ENCODE data around the gene THSD4. TPM values are rescaled to one million over a fixed set of nuclear protein-coding genes. Genes with fewer than 3 reads are reported as not detected.

THSD4 gene
- total RNA-seq, 2 donors from 2014 or later: 71.2 to 150 TPM

DNA sequence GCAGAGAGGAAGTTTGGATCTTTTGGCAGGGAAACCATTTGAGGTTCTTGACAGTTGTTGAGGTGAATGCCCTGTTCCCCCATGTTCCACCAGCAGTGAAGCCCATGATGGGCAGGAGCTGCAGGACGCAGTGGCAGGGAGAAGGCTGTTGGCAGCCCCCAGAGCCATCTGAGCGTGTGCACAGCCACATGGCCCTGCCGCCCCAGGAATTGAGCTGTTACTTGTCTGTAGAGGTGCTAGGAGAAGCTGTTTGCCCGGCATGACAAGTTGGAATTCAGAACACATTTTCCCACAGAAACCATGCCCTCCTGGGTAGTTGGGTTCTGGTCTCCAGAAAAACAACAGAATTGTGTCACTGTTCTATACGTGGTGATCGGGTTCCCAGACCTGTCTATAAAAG is 476.9 kb downstream of the THSD4 start:
- DNase-seq (ENCODE audit: low spot score): no peak
- ATAC-seq (ENCODE audit: insufficient number of reproducible peaks, low FRiP score, low read depth): no peak
- TF ChIP-seq, protein P1, sequence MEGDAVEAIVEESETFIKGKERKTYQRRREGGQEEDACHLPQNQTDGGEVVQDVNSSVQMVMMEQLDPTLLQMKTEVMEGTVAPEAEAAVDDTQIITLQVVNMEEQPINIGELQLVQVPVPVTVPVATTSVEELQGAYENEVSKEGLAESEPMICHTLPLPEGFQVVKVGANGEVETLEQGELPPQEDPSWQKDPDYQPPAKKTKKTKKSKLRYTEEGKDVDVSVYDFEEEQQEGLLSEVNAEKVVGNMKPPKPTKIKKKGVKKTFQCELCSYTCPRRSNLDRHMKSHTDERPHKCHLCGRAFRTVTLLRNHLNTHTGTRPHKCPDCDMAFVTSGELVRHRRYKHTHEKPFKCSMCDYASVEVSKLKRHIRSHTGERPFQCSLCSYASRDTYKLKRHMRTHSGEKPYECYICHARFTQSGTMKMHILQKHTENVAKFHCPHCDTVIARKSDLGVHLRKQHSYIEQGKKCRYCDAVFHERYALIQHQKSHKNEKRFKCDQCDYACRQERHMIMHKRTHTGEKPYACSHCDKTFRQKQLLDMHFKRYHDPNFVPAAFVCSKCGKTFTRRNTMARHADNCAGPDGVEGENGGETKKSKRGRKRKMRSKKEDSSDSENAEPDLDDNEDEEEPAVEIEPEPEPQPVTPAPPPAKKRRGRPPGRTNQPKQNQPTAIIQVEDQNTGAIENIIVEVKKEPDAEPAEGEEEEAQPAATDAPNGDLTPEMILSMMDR (IDR thresholded peaks at IDR 0.05): no peak
- Histone ChIP-seq H3K27ac (no peak overlapping the region), H3K4me1 (ENCODE audit: control insufficient read depth in 1 of 2, low read depth in 2 of 2) (peaks cover 11 to 28% of the 10 kb centered on the region in 2 donors), H3K36me3 (no peaks in the 10 kb centered on the region), H3K9me3 (no peaks in the 10 kb centered on the region), H3K4me3 (no peak overlapping the region), H3K27me3 (replicated peaks; ENCODE audit: insufficient read depth) (no peaks in the 10 kb centered on the region)

DNA sequence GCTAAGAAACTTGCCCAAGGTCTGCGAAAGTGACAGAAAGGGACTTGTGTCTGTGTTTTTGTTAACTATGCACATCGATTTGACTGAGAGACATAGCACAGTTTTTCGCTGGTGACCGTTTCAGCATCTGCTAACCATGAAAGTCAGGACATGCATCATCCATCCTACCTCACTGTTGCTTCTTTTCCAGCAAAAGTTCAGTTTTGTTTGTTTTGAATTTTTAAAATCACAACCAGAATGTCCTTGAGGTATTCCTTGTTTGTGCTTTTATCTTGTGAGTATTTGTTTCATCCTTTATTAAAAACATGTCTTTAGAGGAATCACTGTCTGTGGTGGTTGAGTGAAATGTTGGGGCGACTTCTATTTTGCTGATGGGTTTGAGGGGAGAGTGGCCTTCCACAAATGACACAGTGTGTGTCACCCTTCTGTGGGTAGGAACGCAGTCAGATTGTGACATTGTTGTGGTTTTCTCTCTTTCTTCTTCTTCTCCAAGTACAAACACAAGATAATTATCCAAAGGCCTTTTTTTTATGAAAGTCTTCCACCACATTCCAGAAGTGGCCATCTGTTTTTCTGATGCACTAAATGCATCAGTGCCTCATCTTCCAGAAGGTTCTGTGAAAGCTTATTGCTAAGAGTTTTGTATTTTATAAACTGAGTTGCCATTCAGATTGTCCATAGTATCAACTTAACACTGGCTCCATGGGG is 480.7 kb downstream of the THSD4 start:
- no peaks in the 10 kb centered on the region for H3K27me3 ChIP-seq (replicated peaks; ENCODE audit: insufficient read depth)
- no peaks in the 10 kb centered on the region for H3K36me3 ChIP-seq
- TF ChIP-seq, protein P1 (IDR thresholded peaks at IDR 0.05): no peak
- ATAC-seq (ENCODE audit: insufficient number of reproducible peaks, low FRiP score, low read depth) (no peak), DNase-seq (ENCODE audit: low spot score) (no peak)
- no peak overlapping the region for H3K4me3 ChIP-seq
- H3K4me1 ChIP-seq (ENCODE audit: control insufficient read depth in 1 of 2, low read depth in 2 of 2): peaks cover 22 to 50% of the 10 kb centered on the region in 2 donors
- H3K9me3 ChIP-seq: no peaks in the 10 kb centered on the region
- peak overlapping the region in 1 of 2 donors; percentile 64 for H3K27ac ChIP-seq

DNA sequence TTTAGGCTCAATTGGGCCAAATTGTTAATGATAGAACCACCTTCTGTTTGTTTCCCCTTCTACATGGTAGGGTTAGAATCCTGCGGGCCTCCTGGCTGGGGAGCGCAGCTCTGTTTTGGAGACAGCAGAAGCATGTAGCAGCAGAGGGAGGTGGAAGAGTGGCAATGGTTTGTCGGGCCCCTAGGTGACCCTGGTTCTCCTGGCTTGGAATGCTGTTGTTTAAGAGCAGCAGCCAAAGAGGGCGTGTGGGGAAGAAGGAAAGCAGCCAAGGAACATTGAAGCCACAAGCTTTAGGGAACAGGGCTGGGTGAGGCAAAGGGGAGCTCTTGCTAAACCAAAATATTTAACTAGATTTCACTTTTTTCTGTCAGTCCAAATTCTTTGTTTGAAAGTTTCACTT is 481.4 kb downstream of the THSD4 start:
- DNase-seq (ENCODE audit: low spot score) (no peak), ATAC-seq (ENCODE audit: insufficient number of reproducible peaks, low FRiP score, low read depth) (no peak)
- peaks cover 22 to 51% of the 10 kb centered on the region in 2 donors for H3K4me1 ChIP-seq (ENCODE audit: control insufficient read depth in 1 of 2, low read depth in 2 of 2)
- TF ChIP-seq, protein P1 (IDR thresholded peaks at IDR 0.05): no peak
- no peaks in the 10 kb centered on the region for H3K36me3 ChIP-seq
- no peaks in the 10 kb centered on the region for H3K27me3 ChIP-seq (replicated peaks; ENCODE audit: insufficient read depth)
- peak overlapping the region; percentile 64 to 70 for H3K27ac ChIP-seq
- no peaks in the 10 kb centered on the region for H3K9me3 ChIP-seq
- H3K4me3 ChIP-seq: no peak overlapping the region

DNA sequence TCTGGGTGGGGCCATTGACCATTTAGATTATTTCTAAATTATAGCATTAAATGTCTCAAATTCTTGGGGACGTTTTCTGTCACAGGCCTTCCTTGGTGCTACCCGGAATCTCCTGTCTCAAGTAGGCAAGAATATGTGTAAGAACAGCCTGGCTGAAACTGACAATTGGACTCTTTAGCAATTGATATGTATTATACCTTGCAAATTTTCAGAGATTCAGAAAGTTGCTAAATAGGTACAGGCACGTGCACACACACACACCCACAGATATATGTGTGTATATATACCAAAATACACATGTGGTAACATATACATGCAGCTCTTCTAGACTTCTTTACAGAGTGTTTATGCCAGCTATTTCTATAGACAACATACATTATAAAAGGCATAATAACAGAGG is 481.9 kb downstream of the THSD4 start:
- Histone ChIP-seq H3K4me3 (no peak overlapping the region), H3K9me3 (no peaks in the 10 kb centered on the region), H3K27ac (peak overlapping the region; percentile 64 to 70), H3K4me1 (ENCODE audit: control insufficient read depth in 1 of 2, low read depth in 2 of 2) (peaks cover 22 to 53% of the 10 kb centered on the region in 2 donors), H3K27me3 (replicated peaks; ENCODE audit: insufficient read depth) (no peaks in the 10 kb centered on the region), H3K36me3 (no peaks in the 10 kb centered on the region)
- no peak for ATAC-seq (ENCODE audit: insufficient number of reproducible peaks, low FRiP score, low read depth)
- TF ChIP-seq, protein P1 (IDR thresholded peaks at IDR 0.05): no peak
- no peak for DNase-seq (ENCODE audit: low spot score)

DNA sequence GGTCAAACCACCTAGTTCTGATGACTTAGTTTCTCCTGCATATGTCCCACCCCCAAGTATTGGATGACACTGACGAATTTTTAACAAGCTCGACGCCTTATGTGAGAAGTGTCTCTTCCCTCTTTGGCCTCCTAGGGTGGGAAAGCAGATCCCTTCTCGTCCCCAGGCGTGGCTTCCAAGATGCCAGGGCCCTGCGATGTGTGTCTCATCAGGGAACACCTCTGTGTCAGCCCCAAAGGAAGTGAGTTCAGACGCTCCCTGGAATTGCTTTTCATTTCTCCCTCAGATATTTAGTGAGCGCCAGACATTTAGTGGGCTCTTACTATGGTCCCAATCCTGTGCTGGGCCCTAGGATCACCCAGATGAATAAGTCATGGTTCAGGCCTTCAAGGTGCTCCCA is 482.4 kb downstream of the THSD4 start:
- H3K4me3 ChIP-seq: no peak overlapping the region
- H3K27me3 ChIP-seq (replicated peaks; ENCODE audit: insufficient read depth): no peaks in the 10 kb centered on the region
- H3K27ac ChIP-seq: peak overlapping the region; percentile 64 to 70
- no peaks in the 10 kb centered on the region for H3K36me3 ChIP-seq
- ATAC-seq (ENCODE audit: insufficient number of reproducible peaks, low FRiP score, low read depth) (no peak), DNase-seq (ENCODE audit: low spot score) (no peak)
- peaks cover 22 to 48% of the 10 kb centered on the region in 2 donors for H3K4me1 ChIP-seq (ENCODE audit: control insufficient read depth in 1 of 2, low read depth in 2 of 2)
- H3K9me3 ChIP-seq: no peaks in the 10 kb centered on the region
- TF ChIP-seq, protein P1 (IDR thresholded peaks at IDR 0.05): no peak

Data from thoracic aorta (tissue), 2 donors.